Retinal pigment epithelial cell (primary cell): ENCODE measurements around the gene ASIC1.

Source experiments
- DNase-seq: peaks from one replicate; pipeline ENCODE4 v3.0.0-alpha.2; 2010; ENCODE audit warnings: low read depth
- H3K4me3 ChIP-seq: 2 replicates; pipeline ENCODE4 v1.5.1; 2011; ENCODE audit warnings: mild to moderate bottlenecking, low read length, control low read depth, moderate library complexity
- TF ChIP-seq, protein P1 (sequence below): conservative IDR thresholded peaks from 2 replicates; pipeline ENCODE4 v1.5.1; 2011; ENCODE audit warnings: low read depth, low read length, control low read depth, inconsistent platforms

Gene ASIC1

DNA sequence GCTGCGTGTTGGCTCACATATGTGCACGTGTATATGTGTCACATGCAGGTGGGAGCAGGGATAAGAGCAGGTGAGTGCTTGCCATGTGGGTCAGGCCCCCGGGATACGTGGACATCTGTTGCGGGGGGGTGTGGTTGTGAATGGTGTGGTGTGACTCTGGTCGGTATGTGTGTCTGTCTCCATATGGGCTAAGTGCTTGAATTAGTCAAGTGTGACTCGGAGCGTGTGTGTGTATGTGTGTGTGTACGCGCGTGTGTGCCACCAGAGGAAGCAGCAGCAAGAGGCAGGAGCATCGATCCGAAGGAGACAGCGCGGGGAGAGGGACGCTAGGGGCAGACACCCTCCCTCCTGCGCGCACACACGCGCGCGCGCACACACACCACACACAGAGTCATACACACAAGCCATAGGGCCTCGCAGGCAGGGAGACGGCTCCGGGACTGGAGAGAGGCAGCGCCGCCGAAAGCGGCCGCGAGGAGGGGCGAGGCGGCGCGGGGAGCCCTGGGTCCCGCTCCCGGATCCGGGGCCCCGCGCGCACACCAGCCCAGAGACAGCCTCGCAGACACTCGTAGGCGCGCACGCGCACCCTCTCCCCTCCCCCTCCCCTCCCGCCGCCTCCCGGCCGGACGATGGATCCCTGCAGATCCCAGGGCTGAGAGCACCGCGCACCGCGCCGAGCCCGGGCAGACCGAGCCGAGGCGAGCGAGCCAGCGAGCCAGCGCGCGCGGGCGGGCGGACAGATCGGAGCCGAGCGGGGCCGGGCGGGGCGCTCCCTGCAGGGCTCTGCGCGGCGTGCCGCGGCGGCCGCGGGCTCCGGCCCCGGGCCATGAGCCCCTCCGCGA, at the start of gene ASIC1:
Gene ASIC1, plus strand, starts transcription at position 597 of the 842 bp plus-strand sequence. CDS start 1,171 bp downstream, outside the sequence.
- DNase-seq, result peak; percentile 17
- peak within 1 kb of the TSS; percentile 58 for H3K4me3 ChIP-seq
- TF ChIP-seq, protein P1, sequence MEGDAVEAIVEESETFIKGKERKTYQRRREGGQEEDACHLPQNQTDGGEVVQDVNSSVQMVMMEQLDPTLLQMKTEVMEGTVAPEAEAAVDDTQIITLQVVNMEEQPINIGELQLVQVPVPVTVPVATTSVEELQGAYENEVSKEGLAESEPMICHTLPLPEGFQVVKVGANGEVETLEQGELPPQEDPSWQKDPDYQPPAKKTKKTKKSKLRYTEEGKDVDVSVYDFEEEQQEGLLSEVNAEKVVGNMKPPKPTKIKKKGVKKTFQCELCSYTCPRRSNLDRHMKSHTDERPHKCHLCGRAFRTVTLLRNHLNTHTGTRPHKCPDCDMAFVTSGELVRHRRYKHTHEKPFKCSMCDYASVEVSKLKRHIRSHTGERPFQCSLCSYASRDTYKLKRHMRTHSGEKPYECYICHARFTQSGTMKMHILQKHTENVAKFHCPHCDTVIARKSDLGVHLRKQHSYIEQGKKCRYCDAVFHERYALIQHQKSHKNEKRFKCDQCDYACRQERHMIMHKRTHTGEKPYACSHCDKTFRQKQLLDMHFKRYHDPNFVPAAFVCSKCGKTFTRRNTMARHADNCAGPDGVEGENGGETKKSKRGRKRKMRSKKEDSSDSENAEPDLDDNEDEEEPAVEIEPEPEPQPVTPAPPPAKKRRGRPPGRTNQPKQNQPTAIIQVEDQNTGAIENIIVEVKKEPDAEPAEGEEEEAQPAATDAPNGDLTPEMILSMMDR, result no peak

- DNase-seq, result no peak
- TF ChIP-seq, protein P1, result no peak
- H3K4me3 ChIP-seq, result no peak overlapping the region
These were observed 43.8 kb upstream of the ASIC1 start for GRCh38 chr12:50013361-50014147.

DNA sequence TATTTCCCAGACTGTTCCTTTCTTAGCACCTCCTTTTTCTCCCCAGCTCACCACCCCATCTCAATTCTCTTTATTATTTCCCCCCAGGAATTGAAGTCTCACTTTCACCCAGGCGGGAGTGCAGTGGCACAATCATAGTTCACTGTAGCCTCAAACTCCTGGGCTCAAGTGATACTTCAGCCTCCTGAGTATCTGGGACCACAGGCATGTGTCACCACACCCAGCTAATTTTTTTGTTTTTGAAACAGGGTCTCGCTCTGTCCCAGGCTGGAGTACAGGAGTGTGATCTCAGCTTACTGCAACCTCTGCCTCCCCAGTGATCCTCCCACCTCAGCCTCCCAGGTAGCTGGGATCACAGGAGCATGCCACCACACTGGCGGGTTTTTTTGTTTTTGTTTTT, 43.1 kb upstream of the ASIC1 start:
- H3K4me3 ChIP-seq, result no peak overlapping the region
- no peak for DNase-seq
- TF ChIP-seq, protein P1, result no peak

GRCh38 chr12:50016501-50017475, 40.6 kb upstream of the ASIC1 start:
- H3K4me3 ChIP-seq, result no peak overlapping the region
- peak; percentile 87 for DNase-seq
- TF ChIP-seq, protein P1, result no peak

GRCh38 chr12:50017641-50018040, 39.8 kb upstream of the ASIC1 start:
- no peak overlapping the region for H3K4me3 ChIP-seq
- DNase-seq, result no peak
- TF ChIP-seq, protein P1, result no peak

DNA sequence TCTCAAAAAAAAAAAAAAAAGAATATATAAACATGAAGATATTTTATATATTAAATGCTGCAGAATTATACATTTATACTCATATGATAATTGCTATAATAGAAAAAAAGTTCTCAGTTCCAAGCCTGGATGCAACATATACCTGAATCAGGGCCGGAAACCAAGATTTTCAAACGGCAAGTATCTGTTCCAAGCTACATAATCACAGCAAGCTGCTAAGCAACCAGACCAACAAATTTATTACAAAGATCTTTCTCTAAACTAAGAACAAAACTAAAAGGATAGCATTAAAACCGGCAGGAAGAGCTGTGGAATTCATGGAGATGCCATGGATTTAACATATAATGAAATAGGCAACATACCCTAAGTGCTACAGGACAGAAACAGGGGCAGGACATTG, 39.2 kb upstream of the ASIC1 start:
- no peak overlapping the region for H3K4me3 ChIP-seq
- TF ChIP-seq, protein P1, result no peak
- DNase-seq, result no peak
